ENCODE results near the gene KIAA1217.
"Not testable (repeated sequence)": the region's sequence is repeated elsewhere in the genome, so short reads cannot be mapped to it uniquely, and the experiment has no call there.

The KIAA1217 gene

GRCh38 chr10:24476913-24477701 lies 268.2 kb downstream of the KIAA1217 start:
- no peak for DNase-seq

- no peak for DNase-seq
These were observed 269.0 kb downstream of the KIAA1217 start for GRCh38 chr10:24477915-24478314.

- no peak for DNase-seq
These were observed 270.9 kb downstream of the KIAA1217 start for GRCh38 chr10:24479806-24480205.

GRCh38 chr10:24480447-24480846 lies 271.5 kb downstream of the KIAA1217 start:
- no peak for DNase-seq

GRCh38 chr10:24481241-24481640 lies 272.3 kb downstream of the KIAA1217 start:
- DNase-seq: no peak

- DNase-seq: not testable (repeated sequence)
These were observed 273.8 kb downstream of the KIAA1217 start for GRCh38 chr10:24482713-24483112.

GRCh38 chr10:24483701-24484100 lies 274.8 kb downstream of the KIAA1217 start:
- peak; percentile 40 for DNase-seq

GRCh38 chr10:24484771-24485170 lies 275.8 kb downstream of the KIAA1217 start:
- no peak for DNase-seq

GRCh38 chr10:24485304-24485703 lies 276.4 kb downstream of the KIAA1217 start:
- no peak for DNase-seq

GRCh38 chr10:24488631-24489030 lies 279.7 kb downstream of the KIAA1217 start:
- DNase-seq: no peak

- no peak for DNase-seq
These were observed 284.2 kb downstream of the KIAA1217 start for GRCh38 chr10:24493165-24493564.

GRCh38 chr10:24494236-24494635 lies 285.3 kb downstream of the KIAA1217 start:
- DNase-seq: no peak

GRCh38 chr10:24494777-24495176 lies 285.8 kb downstream of the KIAA1217 start:
- DNase-seq: no peak

GRCh38 chr10:24495666-24496460 lies 286.9 kb downstream of the KIAA1217 start:
- no peak for DNase-seq

GRCh38 chr10:24496906-24497305 lies 288.0 kb downstream of the KIAA1217 start:
- DNase-seq: no peak

- no peak for DNase-seq
These were observed 292.2 kb downstream of the KIAA1217 start for GRCh38 chr10:24501056-24501711.

GRCh38 chr10:24502006-24502405 lies 293.1 kb downstream of the KIAA1217 start:
- DNase-seq: no peak

- no peak for DNase-seq
These were observed 294.0 kb downstream of the KIAA1217 start for GRCh38 chr10:24502801-24503460.

GRCh38 chr10:24503461-24504320 lies 294.8 kb downstream of the KIAA1217 start:
- peak; percentile 33 for DNase-seq

- no peak for DNase-seq
These were observed 296.8 kb downstream of the KIAA1217 start for GRCh38 chr10:24505759-24506158.

GRCh38 chr10:24513155-24513554 lies 304.2 kb downstream of the KIAA1217 start:
- DNase-seq: no peak

GRCh38 chr10:24515481-24515880 lies 306.5 kb downstream of the KIAA1217 start:
- no peak for DNase-seq
